OCI-LY7 (cell line): ENCODE data around the gene ACR. TPM values are rescaled to one million over a fixed set of nuclear protein-coding genes. Genes with fewer than 3 reads are reported as not detected.

Experiments used
- BruUV-seq: library from RNA; stranded (reverse); fragments of 400-500 nt; replicated peaks from 2 replicates; lab custom pipeline; 2021; lab: Mats Ljungman, UMichigan
- CTCF ChIA-PET: fragments of 300-600 bp; sonication (Branson Sonifier 250); formaldehyde crosslinking; loops from one replicate; lab custom pipeline; 2022; ENCODE audit warnings: antibody characterized with exemption; ENCODE audit not compliant: unreplicated experiment; lab: Charles Lee
- POLR2A ChIA-PET: fragments of 300-600 bp; sonication (Branson Sonifier 250); formaldehyde crosslinking; loops from one replicate; lab custom pipeline; 2022; ENCODE audit warnings: antibody characterized with exemption; lab: Charles Lee
- DNase-seq: peaks from one replicate; pipeline ENCODE4 v3.0.0-alpha.2; 2015; ENCODE audit warnings: low spot score
- H2AFZ ChIP-seq: fragments of 200-600 bp; sonication (generic), shearing (Covaris generic); 2 replicates; pipeline ENCODE4 v1.6.1; 2014; ENCODE audit warnings: mild to moderate bottlenecking, antibody characterized with exemption, low read length, moderate library complexity
- H3K27ac ChIP-seq: fragments of 200-600 bp; sonication (generic); 2 replicates; pipeline ENCODE4 v1.5.1; 2014; ENCODE audit warnings: mixed run types, low read depth, mild to moderate bottlenecking, moderate library complexity, low read length, inconsistent platforms; ENCODE audit not compliant: poor library complexity, severe bottlenecking
- H3K36me3 ChIP-seq: fragments of 200-600 bp; sonication (generic); 2 replicates; pipeline ENCODE4 v1.6.1; 2014; ENCODE audit warnings: mild to moderate bottlenecking, antibody characterized with exemption, low read length, moderate library complexity, mixed read lengths; ENCODE audit not compliant: insufficient read depth
- H3K4me1 ChIP-seq: fragments of 200-600 bp; sonication (generic); 2 replicates; pipeline ENCODE4 v1.5.1; 2014; ENCODE audit warnings: mild to moderate bottlenecking, low read length; ENCODE audit not compliant: insufficient read depth, poor library complexity, severe bottlenecking
- H3K4me2 ChIP-seq: fragments of 200-600 bp; sonication (generic); 2 replicates; pipeline ENCODE4 v1.6.1; 2014; ENCODE audit warnings: mild to moderate bottlenecking, low read length
- H3K4me3 ChIP-seq: fragments of 200-600 bp; sonication (generic); 2 replicates; pipeline ENCODE4 v1.5.1; 2014; ENCODE audit warnings: mild to moderate bottlenecking, low read depth, low read length; ENCODE audit not compliant: poor library complexity, severe bottlenecking
- H3K79me2 ChIP-seq: fragments of 200-600 bp; sonication (generic); 2 replicates; pipeline ENCODE4 v1.6.1; 2016; ENCODE audit warnings: low read depth, mild to moderate bottlenecking, low read length, moderate library complexity, mixed read lengths; ENCODE audit not compliant: insufficient read depth
- H3K9me2 ChIP-seq: fragments of 200-600 bp; sonication (generic); 2 replicates; pipeline ENCODE4 v1.6.1; 2016; ENCODE audit warnings: mild to moderate bottlenecking, low read length, mixed read lengths; ENCODE audit not compliant: insufficient read depth
- H3K9me3 ChIP-seq: fragments of 200-600 bp; sonication (generic); 2 replicates; pipeline ENCODE4 v1.6.1; 2014; ENCODE audit warnings: mild to moderate bottlenecking, mixed run types, low read length, mixed read lengths
- H4K20me1 ChIP-seq: fragments of 200-600 bp; sonication (generic); 2 replicates; pipeline ENCODE4 v1.6.1; 2014; ENCODE audit warnings: mild to moderate bottlenecking, antibody characterized with exemption, low read length, moderate library complexity, mixed read lengths; ENCODE audit not compliant: insufficient read depth
- CTCF ChIP-seq: fragments of 200-600 bp; sonication (generic); conservative IDR thresholded peaks from 2 replicates; pipeline ENCODE4 v1.5.1; 2014; ENCODE audit warnings: mild to moderate bottlenecking, antibody characterized with exemption, low read length, moderate library complexity, mixed read lengths
- EZH2phosphoT487 ChIP-seq: fragments of 200-600 bp; sonication (generic); IDR thresholded peaks from 2 replicates; pipeline ENCODE4 v1.6.1; 2018; ENCODE audit warnings: low read depth, borderline replicate concordance, mild to moderate bottlenecking, mixed run types, antibody characterized with exemption, low read length, moderate library complexity, mixed read lengths
- intact Hi-C: fragments of 100-400 bp; cut with micrococcal nuclease; formaldehyde crosslinking; loops from one replicate; pipeline ENCODE4 v1.10.0; 2022; ENCODE audit not compliant: unreplicated experiment
- total RNA-seq, 2 experiments: library from RNA; depleted of rRNA in 1 of 2; stranded (reverse); fragments of >200 nt in 1 of 2; shearing (Covaris generic) in 1 of 2; gene quantifications; 2 replicates each; pipeline ENCODE4 v1.2.3, GENCODE V29; 2014 to 2022

The ACR gene
- total RNA-seq, 2 experiments from 2014 or later = not detected

GRCh38 chr22:50699756-50700386 is 38.1 kb upstream of the ACR start:
- no peak overlapping the region for H2AFZ ChIP-seq
- H3K27ac ChIP-seq = no peak overlapping the region
- no peak overlapping the region for H3K4me3 ChIP-seq
- TF ChIP-seq EZH2phosphoT487 = no peak
- TF ChIP-seq CTCF = peak; percentile 69
- BruUV-seq = no TSS peak
- no peaks in the 10 kb centered on the region for H3K36me3 ChIP-seq
- H3K4me1 ChIP-seq = no peaks in the 10 kb centered on the region
- H3K9me3 ChIP-seq = no peaks in the 10 kb centered on the region
- H4K20me1 ChIP-seq = no peaks in the 10 kb centered on the region
- H3K4me2 ChIP-seq = no peak overlapping the region
- intact Hi-C loops = no loop called here
- CTCF ChIA-PET = no interaction called here
- POLR2A ChIA-PET = no interaction called here
- peak; percentile 34 for DNase-seq
- H3K79me2 ChIP-seq = no peaks in the 10 kb centered on the region
- H3K9me2 ChIP-seq = no peaks in the 10 kb centered on the region

DNA sequence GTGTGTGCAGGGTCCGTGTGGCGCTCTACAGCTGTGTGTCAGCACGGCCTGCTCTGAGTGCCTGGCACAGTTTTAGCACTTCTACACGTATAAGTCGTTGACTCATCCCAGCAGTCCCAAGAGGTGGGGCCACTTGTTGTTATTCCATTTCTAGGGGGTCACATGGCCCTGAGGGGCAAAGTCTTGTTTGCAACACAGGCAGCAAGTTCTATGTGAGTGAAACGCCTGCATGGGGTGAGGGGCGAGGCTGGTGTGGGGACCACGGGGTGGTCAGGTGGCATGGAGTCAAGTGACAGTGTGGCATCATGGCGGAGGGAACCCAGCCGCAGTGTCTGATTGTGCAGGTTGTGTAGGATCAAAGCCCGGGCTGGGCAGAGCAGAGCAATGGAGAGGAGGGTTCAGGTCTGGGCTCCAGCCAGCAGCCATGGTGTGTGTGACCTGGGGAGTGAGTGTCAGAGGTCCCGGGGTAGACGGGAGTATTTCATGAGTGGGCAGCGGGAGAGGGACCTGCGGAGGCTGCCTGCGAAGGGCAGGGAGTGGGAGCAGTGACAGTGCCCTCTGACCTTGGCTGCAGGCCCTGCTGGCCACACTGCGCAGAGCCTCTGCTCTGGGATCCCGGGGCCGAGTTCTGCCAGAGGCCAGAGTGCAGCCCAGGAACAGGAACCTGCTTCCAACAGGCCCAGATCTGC is 37.5 kb upstream of the ACR start:
- no peaks in the 10 kb centered on the region for H3K9me2 ChIP-seq
- H3K9me3 ChIP-seq = no peaks in the 10 kb centered on the region
- H3K4me1 ChIP-seq = no peaks in the 10 kb centered on the region
- H4K20me1 ChIP-seq = no peaks in the 10 kb centered on the region
- BruUV-seq = no TSS peak
- intact Hi-C loops = no loop called here
- H3K27ac ChIP-seq = no peak overlapping the region
- TF ChIP-seq CTCF (no peak), EZH2phosphoT487 (no peak)
- H3K79me2 ChIP-seq = no peaks in the 10 kb centered on the region
- DNase-seq = no peak
- H3K36me3 ChIP-seq = no peaks in the 10 kb centered on the region
- H3K4me3 ChIP-seq = no peak overlapping the region
- no peak overlapping the region for H3K4me2 ChIP-seq
- ChIA-PET POLR2A (no interaction called here), CTCF (no interaction called here)
- no peak overlapping the region for H2AFZ ChIP-seq

GRCh38 chr22:50701076-50701419 is 37.0 kb upstream of the ACR start:
- no peak for DNase-seq
- Histone ChIP-seq H3K4me2 (no peak overlapping the region), H3K4me1 (no peaks in the 10 kb centered on the region), H3K36me3 (no peaks in the 10 kb centered on the region), H3K9me3 (no peaks in the 10 kb centered on the region), H3K9me2 (no peaks in the 10 kb centered on the region), H3K4me3 (no peak overlapping the region), H4K20me1 (no peaks in the 10 kb centered on the region), H2AFZ (no peak overlapping the region), H3K27ac (no peak overlapping the region), H3K79me2 (no peaks in the 10 kb centered on the region)
- intact Hi-C loops = no loop called here
- BruUV-seq = no TSS peak
- TF ChIP-seq CTCF (no peak), EZH2phosphoT487 (no peak)
- ChIA-PET POLR2A (no interaction called here), CTCF (no interaction called here)
